AG04450 (cell line): ENCODE measurements around the gene TRIO. TPM values are rescaled to one million over a fixed set of nuclear protein-coding genes. Genes with fewer than 3 reads are reported as not detected.

ENCODE experiments used
- CTCF ChIA-PET: fragments of 300-600, 350-600 bp; formaldehyde crosslinking; extraction: SDS; loops from one replicate; lab custom pipeline; 2022; ENCODE audit warnings: antibody characterized with exemption, inconsistent platforms; lab: Charles Lee
- POLR2A ChIA-PET: fragments of 350-600 bp; formaldehyde crosslinking; extraction: SDS; loops from one replicate; lab custom pipeline; 2021; ENCODE audit warnings: antibody characterized with exemption, inconsistent platforms; lab: Yijun Ruan, JAX
- DNase-seq: peaks from one replicate; pipeline ENCODE4 v3.0.0-alpha.2; 2011; ENCODE audit warnings: low read depth, low spot score
- H3K27ac ChIP-seq: one replicate; pipeline ENCODE4 v1.5.1; 2012; ENCODE audit warnings: low read depth, low read length, control low read depth
- H3K27me3 ChIP-seq: one replicate; pipeline ENCODE4 v1.6.0; 2012; ENCODE audit warnings: low read length; ENCODE audit not compliant: control insufficient read depth, insufficient read depth
- H3K4me3 ChIP-seq: 2 replicates; pipeline ENCODE4 v1.5.1; 2011; ENCODE audit warnings: mild to moderate bottlenecking, low read depth, low read length, control low read depth
- H3K9me3 ChIP-seq: 2 replicates; pipeline ENCODE4 v1.5.1; 2012; ENCODE audit warnings: low read length; ENCODE audit not compliant: control insufficient read depth, insufficient read depth
- CTCF ChIP-seq: IDR thresholded peaks from 2 replicates; pipeline ENCODE4 v1.5.1; 2011; ENCODE audit warnings: low read depth, low read length, control low read depth, inconsistent platforms
- polyA plus RNA-seq: library from polyadenylated mRNA; depleted of rRNA; stranded (reverse); fragments of >200 nt; gene quantifications from 2 replicates; pipeline ENCODE4 v1.2.3, GENCODE V29; 2011

The TRIO gene
- polyA plus RNA-seq, 1 experiment: 268 TPM

- no peak overlapping the region for H3K27ac ChIP-seq
- no peaks in the 10 kb centered on the region for H3K27me3 ChIP-seq
- POLR2A ChIA-PET: interaction anchor here (0.8 kb wide), 1 partner anchor 69 kb away, joined by 3 read pairs; no protein-coding TSS in a partner anchor
- no peak for TF ChIP-seq CTCF
- CTCF ChIA-PET: interaction anchor here (0.9 to 2.5 kb wide), 3 partner anchors 9 to 37 kb away, joined by 4 to 14 read pairs (median 5); no protein-coding TSS in a partner anchor
- no peak overlapping the region for H3K4me3 ChIP-seq
- H3K9me3 ChIP-seq: no peaks in the 10 kb centered on the region
- DNase-seq: no peak
Measured at GRCh38 chr5:14240359-14240758, 97.2 kb downstream of the TRIO start.

GRCh38 chr5:14241141-14241540, 98.0 kb downstream of the TRIO start:
- Histone ChIP-seq H3K4me3 (no peak overlapping the region), H3K9me3 (no peaks in the 10 kb centered on the region), H3K27me3 (no peaks in the 10 kb centered on the region), H3K27ac (no peak overlapping the region)
- no peak for DNase-seq
- no peak for TF ChIP-seq CTCF
- ChIA-PET CTCF (interaction anchor here (0.6 to 2.5 kb wide), 2 partner anchors 29 to 196 kb away, joined by 3 to 14 read pairs; no protein-coding TSS in a partner anchor), POLR2A (no interaction called here)

GRCh38 chr5:14242447-14242846, 99.3 kb downstream of the TRIO start:
- CTCF ChIA-PET: no interaction called here
- no peaks in the 10 kb centered on the region for H3K9me3 ChIP-seq
- H3K27me3 ChIP-seq: no peaks in the 10 kb centered on the region
- no peak overlapping the region for H3K27ac ChIP-seq
- TF ChIP-seq CTCF: no peak
- no peak overlapping the region for H3K4me3 ChIP-seq
- DNase-seq: no peak
- POLR2A ChIA-PET: no interaction called here

GRCh38 chr5:14242871-14243383, 99.8 kb downstream of the TRIO start:
- no peak for DNase-seq
- TF ChIP-seq CTCF: no peak
- no peak overlapping the region for H3K4me3 ChIP-seq
- H3K27ac ChIP-seq: no peak overlapping the region
- ChIA-PET POLR2A (interaction anchor here (0.7 kb wide), 1 partner anchor 210 kb away, joined by 4 read pairs; no protein-coding TSS in a partner anchor), CTCF (no interaction called here)
- H3K9me3 ChIP-seq: no peaks in the 10 kb centered on the region
- H3K27me3 ChIP-seq: no peaks in the 10 kb centered on the region

GRCh38 chr5:14243766-14244165, 100.6 kb downstream of the TRIO start:
- Histone ChIP-seq H3K9me3 (no peaks in the 10 kb centered on the region), H3K27ac (no peak overlapping the region), H3K4me3 (no peak overlapping the region), H3K27me3 (no peaks in the 10 kb centered on the region)
- POLR2A ChIA-PET: interaction anchor here (0.7 kb wide), 1 partner anchor 211 kb away, joined by 4 read pairs; no protein-coding TSS in a partner anchor
- TF ChIP-seq CTCF: no peak
- no peak for DNase-seq
- CTCF ChIA-PET: interaction anchor here (1.5 to 2.3 kb wide), 2 partner anchors 27 to 267 kb away, joined by 4 to 5 read pairs; no protein-coding TSS in a partner anchor
